Germinal center (tissue), 1 donor: ENCODE results near the gene SNX24.

Experiments used
- DNase-seq: peaks from one replicate; pipeline ENCODE4 v3.0.0; 2012; ENCODE audit warnings: mixed read lengths, low spot score

SNX24 gene

DNA sequence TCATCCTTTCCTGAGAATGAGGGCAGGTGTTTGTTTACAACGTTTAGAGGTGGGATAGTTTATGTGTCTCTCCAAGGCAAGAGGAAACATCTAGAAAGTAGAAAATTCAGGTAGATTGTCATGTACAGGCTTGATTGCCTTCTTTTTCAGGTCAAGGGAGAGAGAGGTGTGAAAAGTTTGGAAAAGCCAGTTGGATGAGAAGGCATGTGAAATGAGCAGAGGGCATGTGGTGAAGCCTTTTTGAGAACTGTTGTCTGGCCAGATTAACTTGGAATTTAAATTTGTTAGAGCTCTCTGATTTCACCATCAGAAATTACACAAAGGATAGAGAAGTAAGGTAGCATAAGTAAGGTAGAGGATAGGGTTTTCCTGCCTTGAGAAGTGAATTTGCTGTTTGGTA is 74.6 kb downstream of the SNX24 start:
- no peak for DNase-seq

DNA sequence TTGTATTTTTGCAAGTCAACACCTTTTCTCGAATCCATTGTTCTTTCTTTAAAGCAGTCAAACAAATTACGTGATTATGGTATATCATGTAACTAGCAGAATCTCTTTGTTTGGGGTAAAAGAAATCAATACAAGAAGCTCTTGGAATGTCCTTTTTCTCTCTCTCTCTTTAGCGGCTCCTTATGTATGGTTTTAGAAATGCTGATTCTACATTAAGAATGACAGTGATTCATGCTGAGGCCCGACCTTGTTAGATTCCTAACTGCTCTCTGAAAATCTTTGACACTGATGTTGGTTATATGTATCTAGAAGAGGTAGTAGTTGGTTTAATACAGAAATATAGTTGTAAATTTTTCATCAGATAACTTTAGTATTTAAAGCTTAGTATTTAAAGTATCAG is 76.4 kb downstream of the SNX24 start:
- DNase-seq: no peak

DNA sequence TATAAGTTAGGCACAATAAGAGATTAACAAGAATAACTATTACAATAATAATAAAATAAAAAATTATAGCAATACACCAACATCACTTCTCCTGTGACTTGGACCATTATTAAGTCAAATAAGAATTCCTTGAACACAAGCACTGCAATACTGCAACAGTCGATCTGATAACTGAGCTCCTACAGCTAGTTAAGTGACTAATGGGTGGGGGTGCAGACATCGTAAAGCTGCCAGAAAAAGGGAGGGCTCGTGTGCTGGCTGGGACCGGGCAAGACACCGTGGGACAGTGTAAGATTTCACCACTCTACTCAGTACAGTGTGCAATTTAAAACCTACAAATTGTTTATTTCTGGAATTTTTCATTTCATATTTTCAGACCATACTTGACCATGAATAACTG is 78.8 kb downstream of the SNX24 start:
- DNase-seq: no peak

DNA sequence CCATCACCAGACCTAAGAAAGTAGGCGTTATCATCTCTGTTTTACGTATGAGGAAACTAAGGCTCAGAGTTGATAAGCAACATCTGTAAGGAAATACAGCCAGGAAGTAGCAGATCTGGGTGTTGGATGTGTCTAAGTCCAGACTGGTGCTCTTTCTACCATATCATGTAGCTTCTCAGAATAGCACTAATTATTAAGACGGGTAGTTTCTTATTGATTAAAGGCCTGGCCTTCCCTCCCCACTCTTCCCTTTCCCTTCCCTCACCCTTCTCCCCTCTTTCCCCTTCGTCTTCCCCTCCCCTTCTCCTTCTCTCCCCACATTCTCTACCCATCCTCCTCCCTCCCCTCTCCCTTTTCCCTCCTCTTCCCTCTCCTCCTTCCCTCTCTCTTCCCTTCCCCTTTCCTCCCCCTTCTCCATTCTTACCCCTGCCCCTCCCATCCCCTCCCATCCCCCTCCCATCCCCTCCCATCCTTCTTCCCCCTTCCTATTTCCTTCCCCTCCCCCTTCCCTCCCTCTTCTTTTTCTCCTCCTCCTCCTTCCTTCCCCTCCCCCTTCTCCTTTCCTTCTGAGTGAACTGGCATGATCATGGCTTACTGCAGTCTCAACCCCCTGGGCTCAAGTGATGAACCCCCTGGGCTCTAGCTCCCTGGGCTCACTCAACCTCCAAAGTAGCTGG is 79.4 kb downstream of the SNX24 start:
- DNase-seq: no peak

DNA sequence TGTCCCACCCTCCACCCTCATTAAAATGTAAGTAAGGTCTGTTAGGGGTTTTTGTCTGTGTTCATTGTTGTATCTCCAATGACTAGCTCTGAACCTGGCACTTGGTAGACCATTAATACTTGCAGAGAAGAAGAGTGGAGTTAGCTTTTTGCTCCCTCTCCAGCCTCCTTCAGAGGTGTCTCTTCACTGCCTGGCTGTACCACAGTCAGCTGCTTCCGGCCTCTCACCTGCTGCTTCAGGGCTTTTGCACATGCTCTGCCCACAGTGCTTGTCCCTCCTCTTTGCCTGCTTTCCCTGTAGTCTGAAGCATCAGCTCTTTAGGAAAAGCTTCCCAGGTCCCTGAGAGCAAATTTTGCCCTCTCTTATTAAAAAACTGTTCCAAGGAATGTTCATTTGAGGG is 83.6 kb downstream of the SNX24 start:
- no peak for DNase-seq

DNA sequence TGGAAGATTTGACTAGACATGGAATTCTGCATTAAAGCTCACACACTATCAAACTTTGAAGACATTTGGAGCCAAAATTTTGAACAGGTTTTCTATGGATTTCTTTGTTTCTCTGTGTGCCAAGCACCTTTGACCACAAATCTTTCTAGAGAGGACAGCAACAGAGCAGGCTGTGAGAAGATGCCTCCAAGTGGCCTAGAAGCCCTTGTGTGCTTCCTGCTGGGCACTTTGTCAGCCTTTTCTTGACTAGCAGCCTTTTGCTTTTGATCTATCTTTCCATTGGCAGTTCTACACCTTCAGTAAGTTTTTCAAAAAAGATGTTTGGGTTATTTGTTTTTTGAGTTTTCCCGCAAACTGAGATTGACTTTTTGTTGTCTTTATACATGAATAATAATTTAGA is 84.6 kb downstream of the SNX24 start:
- no peak for DNase-seq

DNA sequence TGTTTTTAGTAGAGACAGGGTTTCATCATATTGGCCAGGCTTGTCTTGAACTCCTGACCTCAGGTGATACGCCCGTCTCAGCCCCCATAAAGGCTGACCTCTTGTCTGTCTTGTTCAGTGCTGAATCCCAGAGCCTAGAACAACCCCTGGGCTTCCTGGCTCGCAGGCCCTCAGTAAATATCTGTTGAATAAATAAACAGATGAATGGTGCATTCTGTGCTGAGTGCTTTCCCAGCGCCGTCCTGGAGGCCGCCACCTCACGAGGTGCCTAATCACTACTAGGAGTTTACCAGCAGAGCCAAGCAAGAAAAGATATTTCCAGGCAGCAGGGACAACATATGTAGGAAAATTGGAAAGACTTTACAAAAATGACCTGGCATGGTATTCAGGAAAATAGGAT is 88.5 kb downstream of the SNX24 start:
- DNase-seq: no peak

DNA sequence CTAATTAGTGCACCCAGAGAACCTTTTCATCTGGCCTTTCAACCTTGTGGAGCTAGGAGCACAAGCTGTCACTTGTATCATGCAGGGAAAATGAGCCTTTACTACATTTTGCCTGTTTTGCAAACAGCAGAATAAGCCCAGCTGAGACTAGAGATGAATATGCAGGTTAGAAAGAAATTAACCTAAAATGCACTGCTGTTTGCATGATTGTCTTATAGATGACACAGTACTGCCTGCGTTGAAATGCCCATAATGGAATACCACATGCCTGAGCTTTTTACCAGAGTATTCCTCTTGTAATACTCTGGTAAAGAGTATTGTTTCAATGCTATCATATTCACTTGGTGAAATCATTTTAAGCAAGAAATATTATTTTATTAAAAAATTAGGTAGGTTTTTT is 90.7 kb downstream of the SNX24 start:
- no peak for DNase-seq

DNA sequence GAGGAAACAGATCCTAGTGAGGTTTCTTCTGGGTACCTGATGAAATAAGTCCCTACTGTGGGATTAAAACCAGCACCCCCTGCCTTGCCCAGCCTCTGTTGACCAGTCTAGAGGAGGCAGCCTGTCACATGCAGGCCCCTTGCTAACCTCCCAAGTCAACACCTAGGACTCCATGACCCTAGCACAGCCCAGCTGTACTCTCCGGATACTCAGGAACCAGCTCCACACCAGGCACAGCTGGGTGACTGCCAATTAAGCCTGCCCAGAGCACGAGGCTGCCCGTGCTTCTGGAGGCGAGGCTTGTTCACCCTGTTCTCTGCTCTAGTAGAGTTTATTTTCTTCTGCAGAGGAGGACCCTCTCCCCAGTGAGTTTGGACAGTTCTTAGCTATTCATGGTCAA is 92.5 kb downstream of the SNX24 start:
- no peak for DNase-seq

DNA sequence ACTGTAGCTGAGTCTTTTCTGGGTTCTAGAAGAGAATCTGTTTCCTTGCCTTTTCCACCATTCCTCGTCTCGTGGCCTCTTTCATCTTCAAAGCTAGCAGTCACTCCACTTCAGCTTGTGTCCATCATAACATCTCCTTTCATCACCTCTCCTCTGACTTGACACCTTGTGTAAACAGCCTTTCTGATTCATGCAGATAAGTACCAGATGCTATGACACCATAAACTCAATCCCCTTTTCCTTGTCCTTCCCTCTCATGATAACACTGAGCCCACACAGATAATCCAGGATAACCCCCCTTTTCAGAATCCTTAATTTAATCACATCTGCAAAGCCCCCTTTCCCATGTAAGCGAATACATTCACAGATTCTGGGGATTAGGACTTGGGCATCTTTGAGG is 95.5 kb downstream of the SNX24 start:
- DNase-seq: no peak

DNA sequence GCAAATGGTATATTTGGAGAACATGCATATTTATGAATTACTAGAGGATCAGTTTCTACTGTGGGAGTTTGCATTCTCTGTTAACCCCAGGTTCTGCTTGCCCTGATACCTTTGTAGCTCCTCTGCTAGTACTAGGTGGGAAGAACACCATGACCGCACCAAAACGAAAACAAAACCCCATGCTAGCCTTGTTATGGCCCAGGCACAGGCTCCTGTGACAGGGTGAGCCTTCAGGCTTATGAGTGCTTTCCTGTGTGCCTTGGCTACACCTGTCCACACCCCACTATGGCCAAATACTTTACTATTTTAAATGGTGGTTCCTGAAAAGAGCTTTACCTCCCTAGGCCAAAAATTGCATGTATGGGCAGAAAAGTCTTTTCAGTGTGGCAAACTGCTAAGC is 96.3 kb downstream of the SNX24 start:
- no peak for DNase-seq

DNA sequence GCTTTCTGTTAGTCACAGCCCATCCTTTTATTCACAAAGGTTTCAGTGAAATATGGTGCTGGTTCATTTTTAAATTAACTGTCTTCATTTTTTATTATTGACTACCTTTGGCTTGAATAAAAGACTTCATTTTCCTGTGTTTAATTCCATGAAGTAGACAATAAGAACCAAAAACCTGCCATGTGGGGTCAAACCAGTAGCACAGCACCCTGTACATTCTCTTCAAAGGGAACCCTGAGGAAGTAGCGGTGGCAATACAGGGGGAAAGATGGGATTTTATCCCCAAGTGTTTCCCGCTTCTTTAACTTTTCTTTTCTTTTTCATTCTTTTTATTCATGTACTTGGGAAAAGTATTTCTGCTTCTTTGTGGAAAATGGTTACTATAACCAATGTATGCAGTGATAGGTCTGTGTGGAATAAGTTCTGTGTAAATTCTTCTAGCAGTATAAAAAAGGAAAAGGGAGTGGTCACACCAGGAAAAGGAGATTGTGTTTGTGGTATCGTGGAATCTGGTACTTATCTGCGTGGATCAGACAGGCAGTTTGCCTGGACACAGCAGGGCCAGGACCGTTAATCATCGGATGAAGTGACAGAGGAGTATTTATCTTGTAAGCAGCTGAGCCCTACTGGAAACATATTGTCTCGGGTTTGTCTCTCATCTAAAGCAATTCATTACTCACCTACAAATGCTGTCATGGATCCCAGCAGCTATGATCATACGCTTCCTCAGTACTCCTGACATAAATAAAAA is 96.9 kb downstream of the SNX24 start:
- DNase-seq: no peak

DNA sequence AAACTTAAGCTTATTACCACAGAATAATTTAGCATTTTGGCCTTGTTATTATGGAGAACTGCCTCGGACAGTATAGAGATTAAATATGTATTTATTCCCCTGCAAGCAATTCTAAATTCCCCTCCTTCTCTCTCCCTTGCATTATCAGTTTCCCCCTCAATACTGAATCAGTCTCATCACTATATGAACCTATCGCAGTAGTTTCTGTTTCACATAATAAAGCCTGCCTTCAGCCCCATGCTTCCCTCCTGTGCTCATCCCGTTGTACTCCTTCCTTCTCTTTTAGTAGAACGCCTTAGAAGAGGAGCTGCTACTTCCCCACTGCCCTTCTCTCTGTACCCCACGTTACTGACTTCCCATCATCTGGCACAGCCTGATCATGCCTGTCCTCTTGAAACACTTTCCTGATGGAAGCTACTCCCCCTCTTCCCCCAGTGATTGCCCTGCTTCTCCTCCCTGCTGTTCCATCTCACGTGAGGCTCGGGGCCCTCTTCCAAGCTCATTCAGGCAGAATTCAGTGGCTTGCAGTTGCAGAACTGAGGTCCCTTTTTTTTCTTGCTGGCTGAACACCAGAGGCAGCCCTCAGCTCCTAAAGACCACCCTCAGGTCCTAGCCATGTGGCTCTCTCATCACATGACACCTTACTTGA is 97.8 kb downstream of the SNX24 start:
- DNase-seq: no peak

DNA sequence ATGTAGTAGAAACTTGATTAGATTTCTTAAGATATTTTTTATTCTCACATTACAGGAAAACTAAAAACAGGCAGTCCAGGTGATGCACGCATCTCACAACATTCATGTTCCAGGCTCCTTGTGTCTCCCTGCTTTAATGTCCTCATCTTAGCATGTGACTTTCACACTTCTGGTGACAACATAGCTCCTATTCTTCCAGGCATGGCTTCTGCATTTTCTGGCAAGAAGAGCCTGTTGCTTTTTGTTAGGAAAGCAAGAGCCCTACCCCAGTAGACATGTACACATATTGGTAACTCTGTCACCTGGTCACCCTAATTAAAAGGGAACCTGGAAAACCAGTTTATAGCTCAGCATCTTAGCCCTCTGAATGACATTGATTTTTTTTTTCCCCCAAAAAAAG is 98.6 kb downstream of the SNX24 start:
- no peak for DNase-seq

DNA sequence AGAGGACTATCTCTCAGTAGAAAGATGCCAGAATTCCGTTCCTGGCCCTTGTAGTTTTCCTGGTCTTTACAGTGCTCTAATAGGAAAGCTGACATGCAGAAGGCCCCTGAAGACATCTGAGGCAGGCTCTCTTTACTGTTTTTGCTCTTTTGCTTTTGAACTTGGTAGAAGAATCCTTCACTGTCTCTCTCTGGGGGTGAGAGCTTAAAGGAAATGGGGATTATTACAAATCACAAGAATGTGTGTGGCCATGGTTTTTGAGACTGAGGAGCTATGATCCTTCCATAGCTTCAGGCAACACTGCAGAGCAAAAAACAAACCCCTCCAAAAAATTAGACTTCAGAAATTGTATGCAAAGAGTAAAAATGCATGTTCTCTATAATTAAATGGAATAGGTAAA is 102.0 kb downstream of the SNX24 start:
- DNase-seq: no peak

DNA sequence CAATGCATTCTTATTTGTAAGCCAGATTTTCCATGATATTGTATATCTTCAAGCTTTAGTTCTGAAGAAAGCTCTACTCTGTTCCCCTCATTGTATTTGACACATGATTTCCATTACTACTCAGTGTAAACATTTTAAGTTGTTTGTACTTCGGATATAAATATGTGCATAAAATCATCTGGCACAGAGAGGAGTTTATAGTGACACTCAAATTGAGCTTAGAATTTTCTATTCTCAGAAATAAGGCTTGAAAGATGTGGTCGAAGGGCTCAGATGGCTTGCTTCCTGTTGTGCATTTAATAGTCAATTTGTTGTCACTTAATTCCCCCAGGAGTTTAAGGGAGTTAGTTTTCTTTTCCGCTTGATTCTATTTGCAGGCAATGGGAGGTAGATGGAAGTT is 102.4 kb downstream of the SNX24 start:
- DNase-seq: no peak

DNA sequence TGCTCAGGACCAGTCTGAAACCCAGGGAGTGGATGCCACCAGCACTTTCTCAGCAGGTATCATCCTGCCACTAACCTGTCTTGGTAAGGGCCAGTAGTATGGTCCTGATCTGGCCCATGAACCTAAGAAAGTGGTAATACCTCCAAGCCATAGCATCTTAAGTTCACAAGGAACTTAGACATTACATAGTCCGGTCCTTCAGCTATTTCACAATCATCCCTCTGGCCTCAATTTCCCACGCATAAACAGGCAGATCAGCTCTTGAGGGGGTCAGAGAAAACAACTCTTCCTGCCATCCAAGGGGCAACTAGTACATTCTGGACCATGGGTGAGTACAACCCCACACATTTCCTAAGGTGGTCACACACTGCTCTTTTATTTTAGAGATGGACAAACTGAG is 102.9 kb downstream of the SNX24 start:
- DNase-seq: no peak

DNA sequence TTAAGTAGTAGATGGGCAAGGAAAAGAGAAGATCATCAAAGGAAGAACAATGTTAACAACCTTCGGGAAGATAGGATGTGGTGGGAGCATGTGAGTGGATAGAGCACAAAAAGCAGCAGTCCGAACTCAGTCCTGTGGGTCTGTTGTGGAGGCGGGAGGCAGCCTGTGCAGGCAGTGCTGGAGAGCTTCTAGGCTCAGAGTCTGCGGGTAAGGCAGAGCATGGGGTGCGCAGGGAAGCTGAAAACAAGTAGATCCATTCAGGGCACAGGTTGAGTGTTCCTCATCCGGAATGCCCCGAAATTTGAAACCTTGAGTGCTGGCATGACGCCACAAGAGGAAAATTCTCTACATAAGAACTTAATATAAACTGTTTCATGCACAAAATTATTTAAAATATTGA is 106.2 kb downstream of the SNX24 start:
- no peak for DNase-seq

DNA sequence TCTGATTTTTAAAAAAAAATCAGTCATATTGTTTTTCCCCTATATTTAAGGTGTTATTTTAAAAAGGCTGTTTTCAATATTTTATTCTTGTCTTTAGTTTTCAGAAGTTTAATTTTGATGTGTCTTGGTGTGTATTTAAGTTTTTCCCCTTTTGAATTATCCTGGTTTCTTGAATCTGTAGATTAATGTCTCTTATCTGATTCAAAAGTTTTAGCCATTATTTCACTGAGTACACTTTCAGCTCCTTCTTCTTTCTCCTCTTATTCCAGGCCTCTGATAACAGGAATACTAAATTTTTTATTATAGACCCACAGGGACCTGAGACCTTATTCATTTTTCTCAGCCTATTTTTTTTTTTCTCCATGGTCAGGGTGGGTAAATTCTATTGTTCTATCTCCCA is 109.3 kb downstream of the SNX24 start:
- DNase-seq: no peak

DNA sequence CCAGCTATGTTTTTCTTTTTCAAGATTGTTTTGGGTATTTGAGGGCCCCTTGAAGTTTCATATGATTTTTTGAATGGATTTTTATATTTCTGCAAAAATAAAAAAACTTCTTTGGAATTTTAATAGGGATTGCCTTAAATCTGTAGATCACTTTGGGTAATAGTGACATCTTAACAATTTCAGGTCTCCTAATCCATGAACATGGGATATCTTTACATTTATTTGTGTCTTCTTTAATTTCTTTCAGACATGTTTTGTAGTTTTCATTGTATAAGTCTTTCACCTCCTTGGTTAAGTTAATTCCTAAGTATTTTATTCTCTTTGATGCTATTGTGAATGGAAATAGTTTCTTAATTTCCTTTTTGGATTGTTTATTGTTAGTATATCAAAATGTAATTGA is 112.0 kb downstream of the SNX24 start:
- no peak for DNase-seq

DNA sequence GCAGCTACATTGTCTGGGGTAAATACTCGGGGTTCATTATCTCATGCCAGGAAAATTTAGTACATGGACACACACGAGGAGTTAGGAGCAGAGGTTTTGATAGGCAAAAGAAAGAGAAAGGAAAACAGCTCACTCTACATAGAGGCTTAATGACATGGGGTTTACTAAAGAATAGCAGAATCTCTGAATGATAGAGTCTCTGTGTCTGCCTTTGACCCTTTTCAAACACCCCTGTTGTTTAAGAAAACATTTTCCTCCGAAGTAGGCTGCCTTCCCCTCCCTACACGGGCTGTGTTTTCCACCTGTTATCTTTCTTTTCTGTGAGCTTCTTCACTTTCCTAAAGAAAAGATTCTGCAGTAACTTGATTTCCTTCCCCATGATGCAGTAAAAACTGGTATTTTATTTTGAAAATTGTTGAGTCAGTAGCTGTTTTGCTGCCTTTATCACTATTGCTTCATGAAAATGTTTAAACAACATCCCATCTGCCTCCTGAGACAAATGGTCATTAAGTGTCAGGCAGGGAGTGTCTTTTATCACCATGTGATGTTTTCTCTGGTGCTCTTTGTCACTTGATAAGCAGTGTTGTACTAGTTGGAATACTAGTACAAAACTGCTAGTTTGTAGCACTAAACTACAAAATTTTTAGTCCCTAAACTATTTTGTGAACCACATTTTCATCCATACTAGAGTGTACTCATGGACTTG is 114.5 kb downstream of the SNX24 start:
- no peak for DNase-seq

DNA sequence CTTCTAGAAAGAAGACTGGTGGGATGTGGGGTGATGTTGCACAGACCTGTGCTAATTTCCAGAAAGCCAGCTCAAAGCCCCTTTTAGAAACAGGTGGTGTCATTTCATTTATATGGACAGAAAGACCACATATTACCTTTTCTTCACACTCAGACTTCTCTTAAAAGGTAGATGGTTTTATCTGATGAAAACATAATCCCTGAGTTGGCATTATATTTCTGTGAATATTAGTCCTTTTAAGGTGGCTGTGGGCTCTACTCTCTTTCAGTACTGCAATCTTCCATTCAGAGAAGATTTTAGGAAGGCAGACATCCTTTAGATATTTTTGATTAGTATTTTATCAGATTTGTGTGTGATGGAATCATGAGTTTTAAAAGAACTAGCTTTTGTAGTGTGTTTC is 117.9 kb downstream of the SNX24 start:
- no peak for DNase-seq

DNA sequence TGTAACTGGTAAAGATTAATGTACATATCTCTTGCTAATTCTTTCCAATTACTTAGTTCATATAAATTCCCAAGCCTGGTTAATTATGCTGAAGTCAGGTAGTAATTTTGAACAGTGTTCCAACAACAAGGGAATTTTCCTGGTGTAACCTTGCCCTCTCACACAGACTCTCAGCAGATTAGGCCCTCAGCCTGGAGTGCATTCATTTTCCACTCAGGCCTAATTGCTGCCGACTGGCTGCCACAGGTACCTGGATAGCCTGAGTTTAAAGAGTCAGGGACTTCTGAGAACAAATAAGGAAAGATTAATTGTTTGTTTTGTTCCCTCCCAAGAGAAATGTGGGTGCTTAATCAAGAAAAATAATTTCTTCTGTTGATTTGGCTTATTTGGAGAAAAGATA is 119.7 kb downstream of the SNX24 start:
- DNase-seq: no peak
